Mucosa of gallbladder (tissue), 1 donor: ENCODE results near the gene TAS1R1. TPM values are rescaled to one million over a fixed set of nuclear protein-coding genes. Genes with fewer than 3 reads are reported as not detected.

Experiments
- DNase-seq: peaks from one replicate; pipeline ENCODE4 v3.0.0-alpha.2; 2020; ENCODE audit warnings: low spot score
- total RNA-seq: library from RNA; stranded (reverse); gene quantifications from one replicate; pipeline ENCODE4 v1.2.1, GENCODE V29; 2021
- donor health status: DM: no; HTN: no; CAD: no.

Gene TAS1R1
- 0.49 TPM for total RNA-seq

GRCh38 chr1:6554907-6555778 is at the start of gene TAS1R1:
Gene TAS1R1 (plus strand): TSS chr1:6555307. CDS start chr1:6555374, 67 bp downstream.
- DNase-seq, result peak; percentile 51

- no peak for DNase-seq
Measured at GRCh38 chr1:6505367-6506209, 49.5 kb upstream of the TAS1R1 start.

- no peak for DNase-seq
Measured at GRCh38 chr1:6506210-6507036, 48.7 kb upstream of the TAS1R1 start.

GRCh38 chr1:6507037-6507428 is 48.1 kb upstream of the TAS1R1 start:
- no peak for DNase-seq

GRCh38 chr1:6507461-6507911 is 47.6 kb upstream of the TAS1R1 start:
- no peak for DNase-seq

- DNase-seq, result no peak
Measured at GRCh38 chr1:6508154-6508815, 46.8 kb upstream of the TAS1R1 start.

- no peak for DNase-seq
Measured at GRCh38 chr1:6508816-6509189, 46.3 kb upstream of the TAS1R1 start.

GRCh38 chr1:6509220-6509918 is 45.7 kb upstream of the TAS1R1 start:
- no peak for DNase-seq

GRCh38 chr1:6509919-6510291 is 45.2 kb upstream of the TAS1R1 start:
- no peak for DNase-seq

GRCh38 chr1:6510493-6510892 is 44.6 kb upstream of the TAS1R1 start:
- no peak for DNase-seq

- no peak for DNase-seq
Measured at GRCh38 chr1:6511056-6511455, 44.1 kb upstream of the TAS1R1 start.

GRCh38 chr1:6511561-6512244 is 43.4 kb upstream of the TAS1R1 start:
- no peak for DNase-seq

- DNase-seq, result no peak
Measured at GRCh38 chr1:6512245-6512907, 42.7 kb upstream of the TAS1R1 start.

GRCh38 chr1:6512908-6513280 is 42.2 kb upstream of the TAS1R1 start:
- no peak for DNase-seq

GRCh38 chr1:6513320-6513801 is 41.7 kb upstream of the TAS1R1 start:
- no peak for DNase-seq

- no peak for DNase-seq
Measured at GRCh38 chr1:6515771-6516170, 39.3 kb upstream of the TAS1R1 start.

- DNase-seq, result no peak
Measured at GRCh38 chr1:6517435-6517851, 37.7 kb upstream of the TAS1R1 start.

- DNase-seq, result no peak
Measured at GRCh38 chr1:6519491-6519934, 35.6 kb upstream of the TAS1R1 start.

- DNase-seq, result no peak
Measured at GRCh38 chr1:6519935-6520671, 35.0 kb upstream of the TAS1R1 start.
